K562 (cell line): Measurements from ENCODE around the gene PHF12. TPM values are rescaled to one million over a fixed set of nuclear protein-coding genes. Genes with fewer than 3 reads are reported as not detected.

Experiments used
- FOXK2 ChIP-seq, 2 experiments: fragments of 450-650 bp; IDR thresholded peaks in 1 of 2; conservative IDR thresholded peaks in 1 of 2; 2 replicates each; pipeline ENCODE4 v1.6.1; 2016; ENCODE audit warnings: low read depth in 2 of 2, mild to moderate bottlenecking in 1 of 2
- HMGN3 ChIP-seq: IDR thresholded peaks from 2 replicates; pipeline ENCODE4 v1.6.1; 2011; ENCODE audit warnings: borderline replicate concordance, low read depth, mild to moderate bottlenecking, mixed read lengths, low read length; ENCODE audit not compliant: insufficient read length; ENCODE audit errors: extremely low read depth
- MAFF ChIP-seq: IDR thresholded peaks from 2 replicates; pipeline ENCODE4 v1.6.1; 2012; ENCODE audit warnings: low read length, improper control_type of control experiment
- MECOM ChIP-seq: fragments of 250-450 bp; sonication (Bioruptor Pico); IDR thresholded peaks from 2 replicates; pipeline ENCODE4 v1.8.0; 2022; ENCODE audit warnings: inconsistent platforms
- NEUROD1 ChIP-seq: fragments of 150-350 bp; IDR thresholded peaks from 2 replicates; pipeline ENCODE4 v1.6.1; 2014; ENCODE audit warnings: borderline replicate concordance, low read length, low read depth; ENCODE audit not compliant: partially characterized antibody
- POLR2AphosphoS5 ChIP-seq: IDR thresholded peaks from 2 replicates; pipeline ENCODE4 v1.6.1; 2011; ENCODE audit warnings: mild to moderate bottlenecking, low read depth, low read length, moderate library complexity; ENCODE audit not compliant: control insufficient read depth, insufficient read depth
- RFX5 ChIP-seq: IDR thresholded peaks from 2 replicates; pipeline ENCODE4 v1.6.1; 2011; ENCODE audit warnings: low read depth, mild to moderate bottlenecking, improper control_type of control experiment, low read length
- SIX5 ChIP-seq, 2 experiments: IDR thresholded peaks; 2 replicates each; pipeline ENCODE4 v1.6.1; 2011; ENCODE audit warnings: low read length in 2 of 2, borderline replicate concordance in 1 of 2, low read depth in 1 of 2, mild to moderate bottlenecking in 1 of 2, moderate library complexity in 1 of 2; ENCODE audit not compliant: insufficient read depth in 1 of 2
- SMARCB1 ChIP-seq: IDR thresholded peaks from 2 replicates; pipeline ENCODE4 v1.6.1; 2011; ENCODE audit warnings: improper control_type of control experiment, low read depth; ENCODE audit not compliant: insufficient read length
- ZKSCAN8 ChIP-seq: fragments of 200-800 bp; sonication (Bioruptor generic); IDR thresholded peaks from 2 replicates; pipeline ENCODE4 v1.6.1; 2016; ENCODE audit warnings: missing genetic modification characterization, missing compliant biosample characterization
- ZNF436 ChIP-seq: fragments of 250-450, 450-650 bp; sonication (Bioruptor Pico); formaldehyde crosslinking; IDR thresholded peaks from 2 replicates; pipeline ENCODE4 v1.7.0; 2020; ENCODE audit warnings: mild to moderate bottlenecking
- polyA plus RNA-seq, 8 experiments: library from polyadenylated mRNA; depleted of rRNA in 4 of 8; stranded (reverse) in 5 of 8; unstranded in 3 of 8; fragments of >200 nt; fragmentation: Nextera tagmentation in 2 of 8; fragmentation: Illumina TruSeq in 1 of 8; extraction: Ambion mirVana in 2 of 8; extraction: Trizol in 1 of 8; gene quantifications; 2 replicates each; pipeline versions ENCODE4 v1.2.1 to v1.2.3, GENCODE V29; 2011 to 2014; ENCODE audit warnings: inconsistent platforms in 1 of 8, missing spikeins in 1 of 8
- total RNA-seq, 7 experiments: library from RNA; depleted of rRNA in 6 of 7; stranded (reverse); fragments of >200 nt in 6 of 7; fragmentation: Illumina TruSeq in 2 of 7; extraction: Trizol in 2 of 7; gene quantifications; 2 replicates each; pipeline versions ENCODE4 v1.2.1 to v1.2.3, GENCODE V29; 2011 to 2021; ENCODE audit warnings: low replicate concordance in 1 of 7
- TF ChIP-seq, protein P1 (sequence below): sonication (generic); formaldehyde crosslinking; IDR thresholded peaks from 2 replicates; pipeline ENCODE4 v1.9.0; 2022; ENCODE audit warnings: mild to moderate bottlenecking, missing genetic modification reagents
- TF ChIP-seq, protein P2 (sequence below): sonication (generic); formaldehyde crosslinking; IDR thresholded peaks from 2 replicates; pipeline ENCODE4 v1.8.1; 2023; ENCODE audit warnings: mild to moderate bottlenecking, missing genetic modification reagents
- TF ChIP-seq, protein P3 (sequence below): fragments of 450-650 bp; formaldehyde crosslinking; IDR thresholded peaks from 2 replicates; pipeline ENCODE4 v1.4.0; 2020; ENCODE audit warnings: mild to moderate bottlenecking, moderate library complexity
- TF ChIP-seq, protein P4 (sequence below), 3 experiments: IDR thresholded peaks in 2 of 3; conservative IDR thresholded peaks in 1 of 3; 2 replicates each; pipeline ENCODE4 v1.5.1; 2011 to 2012; ENCODE audit warnings: low read length in 3 of 3, mild to moderate bottlenecking in 3 of 3, control low read depth in 2 of 3, improper control_type of control experiment in 1 of 3, inconsistent platforms in 1 of 3, low read depth in 1 of 3, mixed read lengths in 1 of 3, moderate library complexity in 1 of 3; ENCODE audit not compliant: insufficient read depth in 2 of 3
- TF ChIP-seq, protein P5 (sequence below): sonication (generic); formaldehyde crosslinking; IDR thresholded peaks from 2 replicates; pipeline ENCODE4 v1.8.1; 2023; ENCODE audit warnings: mild to moderate bottlenecking, missing genetic modification reagents

Gene PHF12
- total and polyA plus RNA-seq, 9 of the 15 experiments (the other 6 are each of a cell fraction or from before 2014, with no cell fraction given) = 0.82 to 31.3 (median 13.5) TPM

DNA sequence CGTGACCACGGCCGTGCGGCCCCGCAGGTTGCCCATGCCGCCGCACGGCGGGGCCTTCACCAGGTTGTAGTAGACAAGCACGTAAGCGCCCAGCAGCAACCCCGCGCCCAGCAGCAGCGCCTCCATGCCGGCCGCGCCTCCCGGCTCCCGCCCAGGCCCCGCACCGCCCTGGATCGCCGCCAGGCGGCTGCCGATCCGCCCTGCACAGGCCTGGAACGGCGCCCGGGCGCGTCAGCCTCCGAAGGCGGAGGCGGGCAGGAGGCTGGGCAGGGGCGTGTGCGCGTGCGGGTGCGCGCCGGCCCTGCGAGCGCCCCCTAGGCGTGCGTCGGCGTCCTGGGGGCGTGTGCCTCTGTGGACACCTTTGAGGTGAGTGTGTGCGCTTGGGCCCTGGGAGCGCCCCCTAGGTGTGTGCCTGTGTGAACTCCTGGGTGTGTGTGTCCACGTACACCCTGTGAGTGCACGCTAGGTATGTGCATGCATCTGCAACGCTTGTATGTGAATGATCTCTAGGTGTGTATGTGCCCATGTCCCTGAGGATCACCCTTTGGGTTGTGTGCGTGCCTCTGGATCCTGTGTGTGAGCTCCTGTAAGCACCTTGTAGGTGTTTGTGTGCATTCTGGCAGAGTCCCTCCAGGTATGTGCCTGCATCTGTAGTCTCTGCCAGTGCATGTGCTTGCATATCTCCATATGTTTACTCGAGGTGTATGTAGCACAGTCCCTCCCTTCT is 48.3 kb downstream of the PHF12 start, which contains the start of gene DHRS13 (continued):
- TF ChIP-seq MECOM (CRISPR knock-in tag) (no peak), RFX5 (no peak), FOXK2 (conservative IDR thresholded peaks at IDR 0.05 in 1 of 2, IDR thresholded peaks at IDR 0.05 in 1 of 2; ENCODE audit: low read depth in 2 of 2) (peak in 1 of 2 experiments; percentile 16; a peak in 1 of 4 replicates), NEUROD1 (peak; percentile 70), MAFF (no peak), ZNF436 (CRISPR knock-in tag) (no peak), SMARCB1 (no peak), HMGN3 (peak; percentile 99), SIX5 (IDR thresholded peaks at IDR 0.05; ENCODE audit: borderline replicate concordance in 1 of 2, insufficient read depth in 1 of 2, low read depth in 1 of 2, low read length in 2 of 2) (no peak), POLR2AphosphoS5 (peak; percentile 76), ZKSCAN8 (CRISPR knock-in tag) (no peak)
- TF ChIP-seq, protein P1, sequence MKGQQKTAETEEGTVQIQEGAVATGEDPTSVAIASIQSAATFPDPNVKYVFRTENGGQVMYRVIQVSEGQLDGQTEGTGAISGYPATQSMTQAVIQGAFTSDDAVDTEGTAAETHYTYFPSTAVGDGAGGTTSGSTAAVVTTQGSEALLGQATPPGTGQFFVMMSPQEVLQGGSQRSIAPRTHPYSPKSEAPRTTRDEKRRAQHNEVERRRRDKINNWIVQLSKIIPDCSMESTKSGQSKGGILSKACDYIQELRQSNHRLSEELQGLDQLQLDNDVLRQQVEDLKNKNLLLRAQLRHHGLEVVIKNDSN (CRISPR knock-in tag) = no peak
- TF ChIP-seq, protein P2, sequence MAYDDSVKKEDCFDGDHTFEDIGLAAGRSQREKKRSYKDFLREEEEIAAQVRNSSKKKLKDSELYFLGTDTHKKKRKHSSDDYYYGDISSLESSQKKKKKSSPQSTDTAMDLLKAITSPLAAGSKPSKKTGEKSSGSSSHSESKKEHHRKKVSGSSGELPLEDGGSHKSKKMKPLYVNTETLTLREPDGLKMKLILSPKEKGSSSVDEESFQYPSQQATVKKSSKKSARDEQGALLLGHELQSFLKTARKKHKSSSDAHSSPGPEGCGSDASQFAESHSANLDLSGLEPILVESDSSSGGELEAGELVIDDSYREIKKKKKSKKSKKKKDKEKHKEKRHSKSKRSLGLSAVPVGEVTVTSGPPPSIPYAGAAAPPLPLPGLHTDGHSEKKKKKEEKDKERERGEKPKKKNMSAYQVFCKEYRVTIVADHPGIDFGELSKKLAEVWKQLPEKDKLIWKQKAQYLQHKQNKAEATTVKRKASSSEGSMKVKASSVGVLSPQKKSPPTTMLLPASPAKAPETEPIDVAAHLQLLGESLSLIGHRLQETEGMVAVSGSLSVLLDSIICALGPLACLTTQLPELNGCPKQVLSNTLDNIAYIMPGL (CRISPR knock-in tag) = peak; percentile 98
- TF ChIP-seq, protein P3, sequence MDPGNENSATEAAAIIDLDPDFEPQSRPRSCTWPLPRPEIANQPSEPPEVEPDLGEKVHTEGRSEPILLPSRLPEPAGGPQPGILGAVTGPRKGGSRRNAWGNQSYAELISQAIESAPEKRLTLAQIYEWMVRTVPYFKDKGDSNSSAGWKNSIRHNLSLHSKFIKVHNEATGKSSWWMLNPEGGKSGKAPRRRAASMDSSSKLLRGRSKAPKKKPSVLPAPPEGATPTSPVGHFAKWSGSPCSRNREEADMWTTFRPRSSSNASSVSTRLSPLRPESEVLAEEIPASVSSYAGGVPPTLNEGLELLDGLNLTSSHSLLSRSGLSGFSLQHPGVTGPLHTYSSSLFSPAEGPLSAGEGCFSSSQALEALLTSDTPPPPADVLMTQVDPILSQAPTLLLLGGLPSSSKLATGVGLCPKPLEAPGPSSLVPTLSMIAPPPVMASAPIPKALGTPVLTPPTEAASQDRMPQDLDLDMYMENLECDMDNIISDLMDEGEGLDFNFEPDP (CRISPR knock-in tag) = no peak
- TF ChIP-seq, protein P4, sequence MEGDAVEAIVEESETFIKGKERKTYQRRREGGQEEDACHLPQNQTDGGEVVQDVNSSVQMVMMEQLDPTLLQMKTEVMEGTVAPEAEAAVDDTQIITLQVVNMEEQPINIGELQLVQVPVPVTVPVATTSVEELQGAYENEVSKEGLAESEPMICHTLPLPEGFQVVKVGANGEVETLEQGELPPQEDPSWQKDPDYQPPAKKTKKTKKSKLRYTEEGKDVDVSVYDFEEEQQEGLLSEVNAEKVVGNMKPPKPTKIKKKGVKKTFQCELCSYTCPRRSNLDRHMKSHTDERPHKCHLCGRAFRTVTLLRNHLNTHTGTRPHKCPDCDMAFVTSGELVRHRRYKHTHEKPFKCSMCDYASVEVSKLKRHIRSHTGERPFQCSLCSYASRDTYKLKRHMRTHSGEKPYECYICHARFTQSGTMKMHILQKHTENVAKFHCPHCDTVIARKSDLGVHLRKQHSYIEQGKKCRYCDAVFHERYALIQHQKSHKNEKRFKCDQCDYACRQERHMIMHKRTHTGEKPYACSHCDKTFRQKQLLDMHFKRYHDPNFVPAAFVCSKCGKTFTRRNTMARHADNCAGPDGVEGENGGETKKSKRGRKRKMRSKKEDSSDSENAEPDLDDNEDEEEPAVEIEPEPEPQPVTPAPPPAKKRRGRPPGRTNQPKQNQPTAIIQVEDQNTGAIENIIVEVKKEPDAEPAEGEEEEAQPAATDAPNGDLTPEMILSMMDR (IDR thresholded peaks at IDR 0.05 in 2 of 3, conservative IDR thresholded peaks at IDR 0.05 in 1 of 3; ENCODE audit: insufficient read depth in 2 of 3, low read depth in 1 of 3, low read length in 3 of 3) = peak; percentile 99
- TF ChIP-seq, protein P5, sequence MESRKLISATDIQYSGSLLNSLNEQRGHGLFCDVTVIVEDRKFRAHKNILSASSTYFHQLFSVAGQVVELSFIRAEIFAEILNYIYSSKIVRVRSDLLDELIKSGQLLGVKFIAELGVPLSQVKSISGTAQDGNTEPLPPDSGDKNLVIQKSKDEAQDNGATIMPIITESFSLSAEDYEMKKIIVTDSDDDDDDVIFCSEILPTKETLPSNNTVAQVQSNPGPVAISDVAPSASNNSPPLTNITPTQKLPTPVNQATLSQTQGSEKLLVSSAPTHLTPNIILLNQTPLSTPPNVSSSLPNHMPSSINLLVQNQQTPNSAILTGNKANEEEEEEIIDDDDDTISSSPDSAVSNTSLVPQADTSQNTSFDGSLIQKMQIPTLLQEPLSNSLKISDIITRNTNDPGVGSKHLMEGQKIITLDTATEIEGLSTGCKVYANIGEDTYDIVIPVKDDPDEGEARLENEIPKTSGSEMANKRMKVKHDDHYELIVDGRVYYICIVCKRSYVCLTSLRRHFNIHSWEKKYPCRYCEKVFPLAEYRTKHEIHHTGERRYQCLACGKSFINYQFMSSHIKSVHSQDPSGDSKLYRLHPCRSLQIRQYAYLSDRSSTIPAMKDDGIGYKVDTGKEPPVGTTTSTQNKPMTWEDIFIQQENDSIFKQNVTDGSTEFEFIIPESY (CRISPR knock-in tag) = peak; percentile 84
